HG03442 (cell line): ENCODE measurements around the gene SLC15A4.
"Not testable (repeated sequence)": the region's sequence is repeated elsewhere in the genome, so short reads cannot be mapped to it uniquely, and the experiment has no call there.

Source experiments
- ATAC-seq: cut with Tn5 transposase; IDR thresholded peaks from one replicate; pipeline ENCODE4 v1.9.1; 2021; ENCODE audit warnings: mild to moderate bottlenecking, moderate library complexity; ENCODE audit not compliant: unreplicated experiment

Gene SLC15A4

DNA sequence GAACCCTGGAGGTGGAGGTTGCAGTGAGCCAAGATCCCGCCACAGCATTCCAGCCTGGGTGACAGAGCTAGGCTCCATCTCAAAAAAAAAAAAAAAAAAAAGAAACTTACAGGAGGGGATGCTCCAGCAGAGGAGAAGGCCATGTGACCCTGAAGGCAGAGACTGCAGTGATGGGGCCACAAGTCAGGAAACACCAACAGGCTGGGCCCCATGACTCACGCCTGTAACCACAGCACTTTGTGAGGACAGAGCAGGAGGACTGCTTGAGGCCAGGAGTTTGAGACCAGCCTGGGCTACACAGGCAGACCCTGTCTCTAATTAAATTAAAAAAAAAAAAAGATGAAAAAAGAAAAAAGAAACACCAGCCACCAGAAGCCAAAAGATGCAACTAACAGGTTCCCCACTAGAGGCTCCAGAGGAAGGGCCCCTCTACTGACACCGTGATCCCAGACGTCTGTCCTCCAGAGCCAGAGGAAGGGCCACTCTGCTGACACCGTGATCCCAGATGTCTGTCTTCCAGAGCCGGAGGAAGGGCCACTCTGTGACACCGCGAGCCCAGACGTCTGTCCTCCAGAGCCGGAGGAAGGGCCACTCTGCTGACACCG is 20.4 kb upstream of the SLC15A4 start:
- ATAC-seq: peak; percentile 49

- ATAC-seq: no peak
These were observed 19.8 kb upstream of the SLC15A4 start for GRCh38 chr12:128843538-128843937.

- no peak for ATAC-seq
These were observed 18.8 kb upstream of the SLC15A4 start for GRCh38 chr12:128842579-128842978.

- ATAC-seq: peak; percentile 71
These were observed 17.2 kb upstream of the SLC15A4 start for GRCh38 chr12:128840862-128841468.

GRCh38 chr12:128839885-128840284 is 16.1 kb upstream of the SLC15A4 start:
- not testable (repeated sequence) for ATAC-seq

GRCh38 chr12:128833418-128833817 is 9.7 kb upstream of the SLC15A4 start:
- ATAC-seq: no peak

DNA sequence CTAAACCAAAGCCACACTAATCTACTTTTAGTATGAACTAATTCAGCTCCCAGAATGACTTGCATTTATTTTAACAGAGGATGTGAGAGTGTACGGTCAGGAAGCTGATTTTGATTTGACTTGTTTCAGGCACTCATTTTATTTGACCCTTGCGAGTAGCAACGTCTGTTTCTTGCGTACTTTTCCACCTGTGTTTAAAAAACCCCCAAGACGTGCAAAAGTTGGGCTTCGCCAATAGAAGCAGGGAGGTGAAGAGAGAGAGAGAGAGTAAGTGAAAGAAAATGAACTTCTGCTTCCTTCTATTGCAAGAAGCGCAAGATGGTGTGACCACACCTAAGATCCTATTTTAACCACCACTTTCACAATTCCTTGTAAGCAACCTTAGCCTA is 6.7 kb upstream of the SLC15A4 start:
- peak; percentile 47 for ATAC-seq

- ATAC-seq: peak; percentile 87
These were observed 6.2 kb upstream of the SLC15A4 start for GRCh38 chr12:128829861-128830504.

- no peak for ATAC-seq
These were observed 4.0 kb upstream of the SLC15A4 start for GRCh38 chr12:128827724-128828123.

DNA sequence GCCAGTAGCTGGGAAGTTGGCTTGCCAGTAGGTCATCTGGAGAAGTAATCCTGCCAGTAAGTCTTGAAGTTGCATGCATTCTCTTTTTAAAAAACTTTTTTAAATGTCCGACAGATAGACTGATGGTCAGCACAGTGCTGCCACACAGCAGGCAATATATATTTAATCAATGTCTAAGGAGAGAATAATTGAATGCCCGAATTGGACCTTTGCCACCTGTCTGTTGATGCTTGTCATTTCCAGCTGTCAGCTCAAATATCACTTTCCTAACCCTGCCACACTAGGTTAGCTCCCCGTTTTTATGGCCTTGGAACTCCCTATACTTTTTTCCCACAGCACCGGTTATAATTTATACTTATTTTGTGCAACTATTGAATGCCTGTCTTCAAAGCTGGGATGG is 2.1 kb upstream of the SLC15A4 start:
- ATAC-seq: no peak

DNA sequence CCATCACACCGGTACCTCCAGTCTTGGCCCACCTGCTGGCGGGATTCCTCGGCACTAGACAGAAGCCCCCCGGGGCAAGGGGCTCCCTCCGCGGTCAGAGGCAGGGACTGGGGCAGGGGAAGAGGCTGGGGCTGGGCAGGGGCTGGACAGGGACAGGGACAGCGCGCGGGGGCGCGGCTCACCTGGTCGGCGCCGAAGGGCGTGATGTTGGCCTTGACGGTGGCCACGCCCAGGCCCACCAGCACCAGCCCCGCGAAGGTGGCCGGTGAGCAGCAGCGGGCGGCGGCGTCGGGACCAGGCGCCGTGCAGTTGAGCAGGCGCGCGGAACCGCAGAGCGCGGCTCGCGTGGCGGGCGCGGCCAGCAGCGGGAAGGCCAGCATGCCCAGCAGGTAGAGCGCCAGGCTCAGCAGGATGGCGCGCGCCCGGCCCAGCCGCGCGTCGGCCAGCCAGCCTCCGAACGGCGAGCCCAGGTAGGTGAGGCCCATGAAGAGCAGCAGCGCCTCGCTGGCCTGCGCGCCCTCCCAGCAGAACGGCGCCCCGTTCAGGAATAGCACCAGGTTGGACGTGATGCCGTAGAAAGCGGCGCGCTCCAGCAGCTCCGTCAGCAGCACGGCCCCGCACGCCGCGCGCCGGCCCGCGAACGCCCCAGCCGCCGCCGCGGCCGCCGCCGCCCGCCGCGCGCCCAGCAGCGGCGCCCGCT is 392 bp downstream of the SLC15A4 start:
- ATAC-seq: peak; percentile 14

- peak; percentile 44 for ATAC-seq
These were observed 2.9 kb downstream of the SLC15A4 start for GRCh38 chr12:128820723-128821432.

DNA sequence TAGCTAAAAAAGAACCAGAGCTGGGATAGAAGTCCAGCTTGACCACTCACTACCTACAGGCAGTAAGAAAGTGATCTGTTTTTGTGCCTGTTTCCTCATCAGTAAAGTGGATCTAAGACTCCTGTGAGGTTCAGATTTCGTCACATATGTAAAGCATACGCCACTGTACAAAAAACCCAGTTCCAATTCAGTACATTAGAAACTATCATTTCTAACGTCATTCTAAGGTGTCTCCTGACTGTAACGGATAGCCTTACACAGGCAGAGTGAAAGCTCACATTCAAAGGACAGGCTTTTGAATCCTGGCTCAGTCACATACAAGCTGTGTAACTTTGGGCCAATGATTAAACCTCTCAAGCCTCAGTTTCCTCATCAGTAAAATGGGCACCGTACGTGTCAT is 3.5 kb downstream of the SLC15A4 start:
- no peak for ATAC-seq

DNA sequence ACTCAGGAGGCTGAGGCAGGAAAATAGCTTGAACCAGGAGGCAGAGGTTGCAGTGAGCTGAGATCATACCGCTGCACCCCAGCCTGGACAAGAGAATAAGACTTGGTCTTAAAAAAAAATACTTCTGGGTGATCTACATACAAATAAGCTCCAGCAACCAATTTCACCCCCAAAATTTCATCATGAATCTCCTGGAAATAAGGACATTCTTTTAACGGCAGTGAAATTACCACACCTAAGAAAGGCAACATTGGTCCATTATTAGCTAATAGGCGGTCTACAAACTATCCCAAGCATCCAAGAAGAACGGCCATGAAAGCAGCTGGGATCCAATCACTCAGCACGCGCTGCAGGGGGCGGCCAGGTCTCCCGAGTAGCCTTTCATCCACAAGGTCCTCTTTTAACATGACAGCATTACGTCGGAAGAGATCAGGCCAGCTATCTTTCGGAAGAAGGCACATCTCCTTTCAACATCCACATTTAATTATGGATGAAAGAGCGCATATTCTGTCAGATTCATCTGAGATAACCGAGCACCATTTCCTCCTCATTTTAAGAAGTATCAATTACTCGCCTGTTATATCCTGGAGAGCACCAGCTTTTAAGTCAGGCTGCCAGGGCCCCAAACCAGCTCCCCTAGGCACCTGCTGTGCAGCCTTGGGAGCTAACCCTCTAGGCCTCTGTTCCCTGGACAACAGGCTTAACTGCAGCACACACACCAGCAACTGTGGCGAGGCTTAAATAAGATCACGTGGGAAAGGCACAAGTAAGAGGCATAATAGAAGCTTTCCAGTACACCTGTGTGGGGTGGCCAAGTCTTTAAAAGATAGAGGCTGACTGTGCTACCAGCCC is 4.2 kb downstream of the SLC15A4 start:
- ATAC-seq: no peak

- peak; percentile 27 for ATAC-seq
These were observed 5.4 kb downstream of the SLC15A4 start for GRCh38 chr12:128818065-128819022.

GRCh38 chr12:128817111-128818015 is 6.4 kb downstream of the SLC15A4 start:
- peak; percentile 45 for ATAC-seq

- ATAC-seq: no peak
These were observed 7.2 kb downstream of the SLC15A4 start for GRCh38 chr12:128816643-128816920.
